HAP-1 (cell line): ENCODE data around the gene CDH9.
"Not testable (repeated sequence)": the region's sequence is repeated elsewhere in the genome, so short reads cannot be mapped to it uniquely, and the experiment has no call there.

Source experiments
- DNase-seq, 2 experiments: peaks; one replicate each; pipeline ENCODE4 v3.0.0-alpha.2; 2016 to 2020; ENCODE audit warnings: low spot score in 2 of 2
- H3K27me3 ChIP-seq: fragments of 250-450 bp; sonication (Bioruptor Pico); 2 replicates; pipeline ENCODE4 v1.5.1; 2020; ENCODE audit warnings: low read depth, mild to moderate bottlenecking, moderate library complexity
- H3K36me3 ChIP-seq: fragments of 250-450 bp; sonication (Bioruptor Pico); replicated peaks from 2 replicates; pipeline ENCODE4 v1.5.1; 2020; ENCODE audit warnings: mild to moderate bottlenecking
- H3K4me1 ChIP-seq: fragments of 250-450 bp; sonication (Bioruptor Pico); 2 replicates; pipeline ENCODE4 v1.5.1; 2020; ENCODE audit warnings: mild to moderate bottlenecking
- H3K4me3 ChIP-seq: fragments of 250-450 bp; sonication (Bioruptor Pico); 2 replicates; pipeline ENCODE4 v1.5.1; 2020; ENCODE audit warnings: mild to moderate bottlenecking, moderate library complexity
- H3K9me3 ChIP-seq: fragments of 250-450 bp; sonication (Bioruptor Pico); 2 replicates; pipeline ENCODE4 v1.5.1; 2020; ENCODE audit warnings: mild to moderate bottlenecking, moderate library complexity
- in situ Hi-C: fragments of 300-500 bp; cut with MboI; formaldehyde crosslinking; loops from 3 replicates; pipeline ENCODE4 v1.14.3; 2020; ENCODE audit warnings: low sequenced_read_pairs, inconsistent platforms, mixed read lengths

The CDH9 gene

DNA sequence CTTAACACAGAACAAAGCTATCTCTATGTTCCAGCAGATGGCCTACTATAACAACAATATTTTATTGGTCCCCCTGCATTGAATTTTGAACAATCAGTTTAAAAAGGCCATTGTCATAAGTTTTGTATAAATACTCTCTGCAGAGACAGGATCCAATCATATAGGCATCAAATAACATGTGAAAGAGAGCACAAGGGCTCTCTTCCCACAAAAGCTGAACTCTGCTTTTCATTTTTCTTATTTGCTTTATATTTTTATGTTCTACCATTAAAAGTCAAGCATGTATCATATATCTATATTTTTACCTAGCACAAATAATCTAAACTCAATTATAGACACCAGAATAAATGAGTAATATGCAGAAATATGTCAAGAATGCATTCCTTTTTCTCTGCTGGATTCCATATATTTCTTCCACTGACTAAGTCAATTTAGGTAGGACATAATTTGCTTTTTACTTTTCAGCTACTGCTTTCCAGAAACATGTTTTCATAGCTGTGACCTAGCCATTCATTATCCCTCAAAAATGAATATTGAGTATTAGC lies 143.6 kb downstream of the CDH9 start:
- Histone ChIP-seq H3K36me3 (no peaks in the 10 kb centered on the region), H3K27me3 (no peaks in the 10 kb centered on the region), H3K4me3 (no peak overlapping the region), H3K9me3 (no peaks in the 10 kb centered on the region), H3K4me1 (peaks cover 15% of the 10 kb centered on the region)
- peak in 1 of 2 experiments; percentile 66 for DNase-seq
- in situ Hi-C loops, result no loop called here

GRCh38 chr5:26893078-26893477 lies 145.3 kb downstream of the CDH9 start:
- H3K36me3 ChIP-seq, result no peaks in the 10 kb centered on the region
- DNase-seq, result no peak
- in situ Hi-C loops, result no loop called here

GRCh38 chr5:26889815-26890214 lies 148.6 kb downstream of the CDH9 start:
- Histone ChIP-seq H3K36me3 (no peaks in the 10 kb centered on the region), H3K9me3 (no peaks in the 10 kb centered on the region), H3K4me1 (peaks cover 13% of the 10 kb centered on the region), H3K27me3 (no peaks in the 10 kb centered on the region), H3K4me3 (no peak overlapping the region)
- DNase-seq, result no peak
- in situ Hi-C loops, result no loop called here

More at GRCh38 chr5:26893078-26893477, 145.3 kb downstream of the CDH9 start:
- H3K4me1 ChIP-seq, result peaks cover 15% of the 10 kb centered on the region
- no peaks in the 10 kb centered on the region for H3K27me3 ChIP-seq
- H3K9me3 ChIP-seq, result no peaks in the 10 kb centered on the region
- no peak overlapping the region for H3K4me3 ChIP-seq

- in situ Hi-C loops, result no loop called here
Measured at GRCh38 chr5:26884481-26884880, 153.9 kb downstream of the CDH9 start.

GRCh38 chr5:26883375-26883774 lies 155.0 kb downstream of the CDH9 start:
- no peaks in the 10 kb centered on the region for H3K4me1 ChIP-seq
- in situ Hi-C loops, result no loop called here

More at GRCh38 chr5:26884481-26884880, 153.9 kb downstream of the CDH9 start:
- DNase-seq, result no peak
- no peaks in the 10 kb centered on the region for H3K36me3 ChIP-seq
- no peaks in the 10 kb centered on the region for H3K9me3 ChIP-seq
- H3K27me3 ChIP-seq, result no peaks in the 10 kb centered on the region
- no peak overlapping the region for H3K4me3 ChIP-seq
- H3K4me1 ChIP-seq, result no peaks in the 10 kb centered on the region

GRCh38 chr5:26881901-26882300 lies 156.5 kb downstream of the CDH9 start:
- Histone ChIP-seq H3K27me3 (no peaks in the 10 kb centered on the region), H3K4me1 (no peaks in the 10 kb centered on the region), H3K36me3 (no peaks in the 10 kb centered on the region), H3K9me3 (no peaks in the 10 kb centered on the region), H3K4me3 (no peak overlapping the region)
- in situ Hi-C loops, result no loop called here
- no peak for DNase-seq

More at GRCh38 chr5:26883375-26883774, 155.0 kb downstream of the CDH9 start:
- DNase-seq, result no peak
- no peaks in the 10 kb centered on the region for H3K9me3 ChIP-seq
- H3K36me3 ChIP-seq, result no peaks in the 10 kb centered on the region
- no peaks in the 10 kb centered on the region for H3K27me3 ChIP-seq
- H3K4me3 ChIP-seq, result no peak overlapping the region

- no peaks in the 10 kb centered on the region for H3K36me3 ChIP-seq
- in situ Hi-C loops, result no loop called here
- H3K9me3 ChIP-seq, result no peaks in the 10 kb centered on the region
- no peaks in the 10 kb centered on the region for H3K27me3 ChIP-seq
- peaks cover 10% of the 10 kb centered on the region for H3K4me1 ChIP-seq
- no peak overlapping the region for H3K4me3 ChIP-seq
- DNase-seq, result no peak
Measured at GRCh38 chr5:26877154-26877553, 161.2 kb downstream of the CDH9 start.

DNA sequence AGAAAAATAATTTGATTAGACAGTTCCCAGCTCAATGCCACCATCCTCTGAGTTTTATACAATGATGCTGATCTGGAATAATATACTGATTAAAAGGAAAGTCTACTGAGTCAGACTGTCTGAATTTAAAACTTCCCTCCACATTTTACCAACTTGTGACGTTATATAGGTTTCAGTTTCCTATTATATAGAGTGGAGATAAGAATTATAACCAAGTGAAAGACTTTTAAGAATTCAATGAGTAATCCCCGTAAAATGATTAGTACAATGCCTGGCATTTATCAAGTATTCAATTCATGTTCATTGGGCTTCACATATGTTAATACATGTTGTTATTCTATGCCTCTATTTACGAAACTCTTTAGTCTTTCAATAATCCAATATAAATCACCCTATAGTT lies 166.0 kb downstream of the CDH9 start:
- H3K9me3 ChIP-seq, result no peaks in the 10 kb centered on the region
- no peak overlapping the region for H3K4me3 ChIP-seq
- in situ Hi-C loops, result no loop called here

DNA sequence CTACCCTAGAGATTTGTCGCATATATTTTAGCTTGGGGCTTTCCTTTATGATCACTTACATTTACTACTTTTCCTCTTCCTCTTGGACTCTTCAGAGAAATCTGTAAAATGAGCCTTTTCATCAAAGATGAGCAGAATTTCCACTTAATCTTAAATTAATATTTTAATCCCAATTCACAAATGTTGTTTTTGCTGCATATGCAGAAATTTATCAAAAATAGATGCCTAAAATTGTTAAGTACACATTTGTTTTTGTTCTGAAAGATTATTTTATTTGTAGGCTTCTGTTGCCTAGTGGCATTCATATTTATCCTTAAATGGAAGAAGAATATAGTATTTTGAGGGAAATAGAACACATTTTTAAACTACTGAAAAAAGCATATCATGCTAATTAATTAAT lies 168.6 kb downstream of the CDH9 start:
- in situ Hi-C loops, result no loop called here
- no peak overlapping the region for H3K4me3 ChIP-seq
- no peaks in the 10 kb centered on the region for H3K36me3 ChIP-seq
- no peak for DNase-seq
- no peaks in the 10 kb centered on the region for H3K27me3 ChIP-seq
- H3K4me1 ChIP-seq, result peaks cover 15% of the 10 kb centered on the region
- H3K9me3 ChIP-seq, result no peaks in the 10 kb centered on the region

More for the DNA sequence above, 166.0 kb downstream of the CDH9 start:
- H3K27me3 ChIP-seq, result no peaks in the 10 kb centered on the region
- peaks cover 15% of the 10 kb centered on the region for H3K4me1 ChIP-seq
- peak in 1 of 2 experiments; percentile 92 for DNase-seq
- no peaks in the 10 kb centered on the region for H3K36me3 ChIP-seq

GRCh38 chr5:26868504-26868903 lies 169.9 kb downstream of the CDH9 start:
- in situ Hi-C loops, result no loop called here
- peaks cover 15% of the 10 kb centered on the region for H3K4me1 ChIP-seq
- no peaks in the 10 kb centered on the region for H3K36me3 ChIP-seq
- no peaks in the 10 kb centered on the region for H3K27me3 ChIP-seq
- H3K4me3 ChIP-seq, result no peak overlapping the region
- DNase-seq, result no peak
- no peaks in the 10 kb centered on the region for H3K9me3 ChIP-seq

DNA sequence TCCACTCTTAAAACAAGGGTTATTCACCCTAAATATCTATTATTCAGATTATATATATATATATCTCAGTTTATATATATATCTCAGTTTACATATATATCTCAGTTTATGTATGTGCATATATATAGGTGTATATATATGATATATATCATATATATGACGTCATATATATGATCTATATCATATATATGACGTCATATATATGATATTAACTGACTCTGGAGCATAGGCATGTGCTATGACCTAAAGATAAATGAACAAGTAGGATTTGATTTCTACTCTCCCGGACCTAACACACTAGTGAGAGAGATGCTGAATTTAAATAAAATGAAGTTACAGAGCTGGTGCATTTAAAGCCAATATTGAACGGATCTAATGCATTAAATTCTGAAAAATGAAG lies 174.3 kb downstream of the CDH9 start:
- Histone ChIP-seq H3K9me3 (no peaks in the 10 kb centered on the region), H3K4me3 (no peak overlapping the region), H3K4me1 (no peaks in the 10 kb centered on the region), H3K36me3 (no peaks in the 10 kb centered on the region), H3K27me3 (no peaks in the 10 kb centered on the region)
- in situ Hi-C loops, result no loop called here
- DNase-seq, result no peak

DNA sequence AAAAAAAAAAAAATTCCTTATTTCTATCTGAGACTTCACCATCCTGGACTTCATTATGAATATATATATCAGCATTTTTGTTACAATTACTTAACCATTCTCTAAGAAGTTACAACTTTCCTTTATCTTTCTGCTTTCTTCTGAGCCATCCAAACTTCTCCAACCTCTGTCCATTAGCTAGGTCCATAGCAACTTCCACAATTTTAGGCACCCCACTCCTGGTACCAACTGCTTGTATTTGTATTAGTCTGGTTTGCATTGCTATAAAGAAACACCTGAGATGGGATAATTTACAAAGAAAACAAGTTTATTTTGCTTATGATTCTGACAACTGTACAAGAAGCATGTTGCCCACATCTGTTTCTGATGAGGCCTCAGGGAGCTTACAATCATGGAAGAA lies 182.1 kb downstream of the CDH9 start:
- in situ Hi-C loops, result no loop called here
- H3K4me3 ChIP-seq, result no peak overlapping the region

GRCh38 chr5:26852450-26852849 lies 185.9 kb downstream of the CDH9 start:
- H3K4me1 ChIP-seq, H3K9me3 ChIP-seq, H3K27me3 ChIP-seq, H3K4me3 ChIP-seq, DNase-seq, in situ Hi-C loops, H3K36me3 ChIP-seq: not testable (repeated sequence)

More for the DNA sequence above, 182.1 kb downstream of the CDH9 start:
- DNase-seq, result no peak
- Histone ChIP-seq H3K27me3 (no peaks in the 10 kb centered on the region), H3K4me1 (no peaks in the 10 kb centered on the region), H3K9me3 (peaks cover 6% of the 10 kb centered on the region; the same call in 1 of the 2 replicates), H3K36me3 (no peaks in the 10 kb centered on the region)

DNA sequence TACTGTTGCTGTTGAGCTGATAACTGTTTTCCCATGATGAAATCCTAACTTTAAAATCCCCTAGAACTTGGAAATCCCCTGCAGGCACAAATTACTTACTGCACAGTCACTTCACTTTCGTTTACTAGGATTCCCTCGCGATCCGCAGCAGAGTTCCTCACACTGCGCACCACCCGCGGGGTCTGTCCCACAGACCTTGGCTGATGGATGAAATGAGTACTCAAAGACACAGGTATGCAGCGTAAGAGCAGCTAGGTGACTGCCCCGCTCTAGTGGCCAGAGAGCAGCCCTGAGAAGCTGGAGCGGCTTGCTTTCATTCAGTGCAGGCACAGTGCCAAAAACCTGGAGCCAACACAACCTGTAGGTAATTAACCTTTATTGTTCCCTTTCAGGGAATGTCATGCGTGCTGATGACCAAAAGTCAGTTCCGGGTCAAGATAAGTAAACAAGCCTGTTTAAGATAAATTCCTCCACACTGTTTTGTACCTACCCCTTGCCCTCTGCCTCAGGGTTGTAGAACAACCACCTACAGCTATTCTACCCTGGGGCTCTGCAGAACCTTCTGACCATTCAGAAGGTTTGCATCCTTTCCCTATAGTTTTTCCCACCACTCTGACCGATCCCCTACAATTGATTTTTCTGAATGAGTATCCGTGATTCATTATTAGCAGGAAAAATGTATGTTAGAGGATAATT lies 191.2 kb downstream of the CDH9 start:
- H3K4me1 ChIP-seq, result no peaks in the 10 kb centered on the region

More for the DNA sequence above, 191.2 kb downstream of the CDH9 start:
- H3K4me3 ChIP-seq, result no peak overlapping the region
- no peak for DNase-seq
- no peaks in the 10 kb centered on the region for H3K9me3 ChIP-seq
- H3K27me3 ChIP-seq, result no peaks in the 10 kb centered on the region
- in situ Hi-C loops, result no loop called here
- no peaks in the 10 kb centered on the region for H3K36me3 ChIP-seq
